HEK293 (cell line): Measurements from ENCODE around the gene VGLL4.

Experiments used
- CTCF ChIA-PET: fragments of 350-600 bp; formaldehyde crosslinking; extraction: SDS; loops from one replicate; lab custom pipeline; 2021; ENCODE audit warnings: antibody characterized with exemption; lab: Yijun Ruan, JAX
- POLR2A ChIA-PET: fragments of 300-600 bp; formaldehyde crosslinking; extraction: SDS; loops from one replicate; lab custom pipeline; 2020; ENCODE audit warnings: antibody characterized with exemption, inconsistent platforms; lab: Yijun Ruan, JAX
- H3K27ac ChIP-seq: fragments of 200-500 bp; sonication (Bioruptor generic); 2 replicates; pipeline ENCODE4 v1.5.1; 2014; ENCODE audit warnings: low read depth, low read length, control low read depth, inconsistent platforms; ENCODE audit errors: extremely low read depth
- H3K36me3 ChIP-seq, 2 experiments: fragments of 200-500 bp in 1 of 2; sonication (Bioruptor generic) in 1 of 2; 1 replicate in 1 of 2; 2 replicates in 1 of 2; pipeline ENCODE4 v1.5.1; 2014 to 2017; ENCODE audit warnings: inconsistent platforms in 2 of 2, low read length in 2 of 2; ENCODE audit not compliant: control insufficient read depth in 2 of 2, insufficient read depth in 1 of 2
- H3K4me1 ChIP-seq: fragments of 200-500 bp; sonication (Bioruptor generic); 2 replicates; pipeline ENCODE4 v1.5.1; 2014; ENCODE audit warnings: mild to moderate bottlenecking, low read length, inconsistent platforms; ENCODE audit not compliant: control insufficient read depth, insufficient read depth
- H3K4me3 ChIP-seq: 2 replicates; pipeline ENCODE4 v1.5.1; 2011; ENCODE audit warnings: low read depth, mild to moderate bottlenecking, control low read depth, low read length, moderate library complexity
- H3K9me3 ChIP-seq: fragments of 200-500 bp; sonication (Bioruptor generic); 2 replicates; pipeline ENCODE4 v1.5.1; 2014; ENCODE audit warnings: low read depth, low read length, inconsistent platforms; ENCODE audit not compliant: control insufficient read depth, insufficient read depth
- HOXC10 ChIP-seq: sonication (generic); formaldehyde crosslinking; IDR thresholded peaks from 2 replicates; pipeline ENCODE4 v1.8.1; 2023; ENCODE audit warnings: mild to moderate bottlenecking, missing genetic modification reagents
- SCRT1 ChIP-seq: fragments of 450-650 bp; formaldehyde crosslinking; IDR thresholded peaks from 2 replicates; pipeline ENCODE4 v1.5.1; 2016; ENCODE audit warnings: missing biosample characterization, missing genetic modification characterization, borderline replicate concordance
- SCRT2 ChIP-seq: fragments of 450-650 bp; formaldehyde crosslinking; IDR thresholded peaks from 2 replicates; pipeline ENCODE4 v1.5.1; 2016; ENCODE audit warnings: missing biosample characterization, missing genetic modification characterization
- TRIM28 ChIP-seq: IDR thresholded peaks from 2 replicates; pipeline ENCODE4 v1.6.1; 2011; ENCODE audit warnings: low read length, control low read depth, borderline replicate concordance
- ZBTB7A ChIP-seq: fragments of 450-650 bp; formaldehyde crosslinking; IDR thresholded peaks from 2 replicates; pipeline ENCODE4 v1.5.1; 2016; ENCODE audit warnings: low read depth, missing biosample characterization, missing genetic modification characterization
- ZIC2 ChIP-seq: fragments of 450-650 bp; formaldehyde crosslinking; IDR thresholded peaks from 2 replicates; pipeline ENCODE4 v1.5.1; 2016; ENCODE audit warnings: missing biosample characterization, missing genetic modification characterization
- ZNF426 ChIP-seq: fragments of 450-650 bp; formaldehyde crosslinking; IDR thresholded peaks from 2 replicates; pipeline ENCODE4 v1.5.1; 2017; ENCODE audit warnings: missing biosample characterization, missing genetic modification characterization, mild to moderate bottlenecking, inconsistent platforms, moderate library complexity
- ZNF473 ChIP-seq: fragments of 450-650 bp; formaldehyde crosslinking; IDR thresholded peaks from 2 replicates; pipeline ENCODE4 v1.5.1; 2017; ENCODE audit warnings: missing biosample characterization, missing genetic modification characterization
- ZNF610 ChIP-seq: fragments of 450-650 bp; formaldehyde crosslinking; IDR thresholded peaks from 2 replicates; pipeline ENCODE4 v1.5.1; 2016; ENCODE audit warnings: missing biosample characterization, missing genetic modification characterization, borderline replicate concordance
- ZNF624 ChIP-seq: fragments of 450-650 bp; formaldehyde crosslinking; IDR thresholded peaks from 2 replicates; pipeline ENCODE4 v1.5.1; 2017; ENCODE audit warnings: missing biosample characterization, missing genetic modification characterization
- ZSCAN4 ChIP-seq: fragments of 450-650 bp; formaldehyde crosslinking; IDR thresholded peaks from 2 replicates; pipeline ENCODE4 v1.5.1; 2017; ENCODE audit warnings: missing biosample characterization, missing genetic modification characterization
- TF ChIP-seq, protein P1 (sequence below): fragments of 450-650 bp; formaldehyde crosslinking; IDR thresholded peaks from 2 replicates; pipeline ENCODE4 v1.5.1; 2017; ENCODE audit warnings: missing biosample characterization, missing genetic modification characterization
- TF ChIP-seq, protein P2 (sequence below): fragments of 450-650 bp; formaldehyde crosslinking; conservative IDR thresholded peaks from 2 replicates; pipeline ENCODE4 v1.5.1; 2016; ENCODE audit warnings: low read depth, missing biosample characterization, missing genetic modification characterization
- TF ChIP-seq, protein P3 (sequence below): fragments of 450-650 bp; formaldehyde crosslinking; IDR thresholded peaks from 2 replicates; pipeline ENCODE4 v1.5.1; 2016; ENCODE audit warnings: missing biosample characterization, missing genetic modification characterization

VGLL4 gene

GRCh38 chr3:11558918-11559815, 84.5 kb downstream of the VGLL4 start (continued):
- TF ChIP-seq ZSCAN4 (tag by site-specific recombination) = no peak
- TF ChIP-seq HOXC10 = no peak
- no peak for TF ChIP-seq ZNF426 (tag by site-specific recombination)

GRCh38 chr3:11558411-11558903, 85.3 kb downstream of the VGLL4 start:
- TF ChIP-seq ZIC2 (tag by site-specific recombination) (no peak), TRIM28 (no peak), ZNF624 (tag by site-specific recombination) (no peak), ZBTB7A (tag by site-specific recombination) (no peak), SCRT2 (peak; percentile 59), ZNF473 (tag by site-specific recombination) (no peak), SCRT1 (tag by site-specific recombination) (0 out of 2 replicates have a peak, but pooled peaks have one; percentile 27), ZNF610 (no peak)
- TF ChIP-seq, protein P1, sequence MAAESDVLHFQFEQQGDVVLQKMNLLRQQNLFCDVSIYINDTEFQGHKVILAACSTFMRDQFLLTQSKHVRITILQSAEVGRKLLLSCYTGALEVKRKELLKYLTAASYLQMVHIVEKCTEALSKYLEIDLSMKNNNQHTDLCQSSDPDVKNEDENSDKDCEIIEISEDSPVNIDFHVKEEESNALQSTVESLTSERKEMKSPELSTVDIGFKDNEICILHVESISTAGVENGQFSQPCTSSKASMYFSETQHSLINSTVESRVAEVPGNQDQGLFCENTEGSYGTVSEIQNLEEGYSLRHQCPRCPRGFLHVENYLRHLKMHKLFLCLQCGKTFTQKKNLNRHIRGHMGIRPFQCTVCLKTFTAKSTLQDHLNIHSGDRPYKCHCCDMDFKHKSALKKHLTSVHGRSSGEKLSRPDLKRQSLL (tag by site-specific recombination) = 0 out of 2 replicates have a peak, but pooled peaks have one; percentile 55
- TF ChIP-seq, protein P2, sequence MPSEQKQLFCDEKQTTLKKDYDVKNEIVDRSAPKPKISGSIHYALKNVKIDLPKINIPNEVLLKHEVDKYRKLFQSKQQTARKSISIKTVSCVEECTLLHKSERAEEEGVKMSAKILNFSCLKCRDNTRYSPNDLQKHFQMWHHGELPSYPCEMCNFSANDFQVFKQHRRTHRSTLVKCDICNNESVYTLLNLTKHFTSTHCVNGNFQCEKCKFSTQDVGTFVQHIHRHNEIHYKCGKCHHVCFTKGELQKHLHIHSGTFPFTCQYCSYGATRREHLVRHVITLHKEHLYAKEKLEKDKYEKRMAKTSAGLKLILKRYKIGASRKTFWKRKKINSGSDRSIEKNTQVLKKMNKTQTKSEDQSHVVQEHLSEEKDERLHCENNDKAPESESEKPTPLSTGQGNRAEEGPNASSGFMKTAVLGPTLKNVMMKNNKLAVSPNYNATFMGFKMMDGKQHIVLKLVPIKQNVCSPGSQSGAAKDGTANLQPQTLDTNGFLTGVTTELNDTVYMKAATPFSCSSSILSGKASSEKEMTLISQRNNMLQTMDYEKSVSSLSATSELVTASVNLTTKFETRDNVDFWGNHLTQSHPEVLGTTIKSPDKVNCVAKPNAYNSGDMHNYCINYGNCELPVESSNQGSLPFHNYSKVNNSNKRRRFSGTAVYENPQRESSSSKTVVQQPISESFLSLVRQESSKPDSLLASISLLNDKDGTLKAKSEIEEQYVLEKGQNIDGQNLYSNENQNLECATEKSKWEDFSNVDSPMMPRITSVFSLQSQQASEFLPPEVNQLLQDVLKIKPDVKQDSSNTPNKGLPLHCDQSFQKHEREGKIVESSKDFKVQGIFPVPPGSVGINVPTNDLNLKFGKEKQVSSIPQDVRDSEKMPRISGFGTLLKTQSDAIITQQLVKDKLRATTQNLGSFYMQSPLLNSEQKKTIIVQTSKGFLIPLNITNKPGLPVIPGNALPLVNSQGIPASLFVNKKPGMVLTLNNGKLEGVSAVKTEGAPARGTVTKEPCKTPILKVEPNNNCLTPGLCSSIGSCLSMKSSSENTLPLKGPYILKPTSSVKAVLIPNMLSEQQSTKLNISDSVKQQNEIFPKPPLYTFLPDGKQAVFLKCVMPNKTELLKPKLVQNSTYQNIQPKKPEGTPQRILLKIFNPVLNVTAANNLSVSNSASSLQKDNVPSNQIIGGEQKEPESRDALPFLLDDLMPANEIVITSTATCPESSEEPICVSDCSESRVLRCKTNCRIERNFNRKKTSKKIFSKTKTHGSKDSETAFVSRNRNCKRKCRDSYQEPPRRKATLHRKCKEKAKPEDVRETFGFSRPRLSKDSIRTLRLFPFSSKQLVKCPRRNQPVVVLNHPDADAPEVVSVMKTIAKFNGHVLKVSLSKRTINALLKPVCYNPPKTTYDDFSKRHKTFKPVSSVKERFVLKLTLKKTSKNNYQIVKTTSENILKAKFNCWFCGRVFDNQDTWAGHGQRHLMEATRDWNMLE (tag by site-specific recombination) = no peak
- peaks cover 0 to 47% of the 10 kb centered on the region in 2 experiments; a peak in 1 of 3 replicates for H3K36me3 ChIP-seq
- CTCF ChIA-PET = no interaction called here
- H3K9me3 ChIP-seq = no peaks in the 10 kb centered on the region
- no peak overlapping the region for H3K4me3 ChIP-seq
- POLR2A ChIA-PET = no interaction called here
- H3K27ac ChIP-seq = no peak overlapping the region
- H3K4me1 ChIP-seq = peaks cover 5% of the 10 kb centered on the region; the same call in 1 of the 2 replicates

DNA sequence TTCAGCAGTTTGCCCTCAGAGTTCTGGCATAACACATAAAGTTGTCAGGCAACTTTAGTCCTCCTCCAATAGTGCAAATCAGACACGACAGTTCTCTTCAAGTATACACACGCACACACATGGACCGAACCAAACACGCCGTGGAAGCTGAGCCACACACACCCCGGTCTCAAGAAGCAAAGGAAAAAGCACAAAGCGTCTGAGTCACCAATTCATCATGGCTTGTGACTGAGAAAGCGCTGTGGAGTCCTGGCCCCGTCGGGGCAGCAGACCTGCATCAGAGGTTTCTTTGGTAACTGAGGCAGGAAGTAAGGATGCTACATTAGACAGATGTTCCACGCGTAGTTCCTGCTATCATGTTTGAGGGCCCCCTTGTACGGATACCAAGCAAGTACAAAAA, 85.7 kb downstream of the VGLL4 start:
- peaks cover 5% of the 10 kb centered on the region; the same call in 1 of the 2 replicates for H3K4me1 ChIP-seq
- ChIA-PET POLR2A (no interaction called here), CTCF (interaction anchor here (0.7 kb wide), 1 partner anchor 179 kb away, joined by 4 read pairs; no protein-coding TSS in a partner anchor)
- H3K9me3 ChIP-seq = no peaks in the 10 kb centered on the region
- H3K4me3 ChIP-seq = no peak overlapping the region
- H3K36me3 ChIP-seq = peaks cover 0 to 42% of the 10 kb centered on the region in 2 experiments; a peak in 1 of 3 replicates
- H3K27ac ChIP-seq = no peak overlapping the region
- TF ChIP-seq, protein P3, sequence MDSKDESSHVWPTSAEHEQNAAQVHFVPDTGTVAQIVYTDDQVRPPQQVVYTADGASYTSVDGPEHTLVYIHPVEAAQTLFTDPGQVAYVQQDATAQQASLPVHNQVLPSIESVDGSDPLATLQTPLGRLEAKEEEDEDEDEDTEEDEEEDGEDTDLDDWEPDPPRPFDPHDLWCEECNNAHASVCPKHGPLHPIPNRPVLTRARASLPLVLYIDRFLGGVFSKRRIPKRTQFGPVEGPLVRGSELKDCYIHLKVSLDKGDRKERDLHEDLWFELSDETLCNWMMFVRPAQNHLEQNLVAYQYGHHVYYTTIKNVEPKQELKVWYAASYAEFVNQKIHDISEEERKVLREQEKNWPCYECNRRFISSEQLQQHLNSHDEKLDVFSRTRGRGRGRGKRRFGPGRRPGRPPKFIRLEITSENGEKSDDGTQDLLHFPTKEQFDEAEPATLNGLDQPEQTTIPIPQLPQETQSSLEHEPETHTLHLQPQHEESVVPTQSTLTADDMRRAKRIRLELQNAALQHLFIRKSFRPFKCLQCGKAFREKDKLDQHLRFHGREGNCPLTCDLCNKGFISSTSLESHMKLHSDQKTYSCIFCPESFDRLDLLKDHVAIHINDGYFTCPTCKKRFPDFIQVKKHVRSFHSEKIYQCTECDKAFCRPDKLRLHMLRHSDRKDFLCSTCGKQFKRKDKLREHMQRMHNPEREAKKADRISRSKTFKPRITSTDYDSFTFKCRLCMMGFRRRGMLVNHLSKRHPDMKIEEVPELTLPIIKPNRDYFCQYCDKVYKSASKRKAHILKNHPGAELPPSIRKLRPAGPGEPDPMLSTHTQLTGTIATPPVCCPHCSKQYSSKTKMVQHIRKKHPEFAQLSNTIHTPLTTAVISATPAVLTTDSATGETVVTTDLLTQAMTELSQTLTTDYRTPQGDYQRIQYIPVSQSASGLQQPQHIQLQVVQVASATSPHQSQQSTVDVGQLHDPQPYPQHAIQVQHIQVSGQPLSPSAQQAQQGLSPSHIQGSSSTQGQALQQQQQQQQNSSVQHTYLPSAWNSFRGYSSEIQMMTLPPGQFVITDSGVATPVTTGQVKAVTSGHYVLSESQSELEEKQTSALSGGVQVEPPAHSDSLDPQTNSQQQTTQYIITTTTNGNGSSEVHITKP (tag by site-specific recombination) = peak; percentile 13; the same call in 1 of the 2 replicates
- TF ChIP-seq, protein P1 (tag by site-specific recombination) = no peak
